LNCaP clone FGC (cell line): ENCODE data around the gene BMI1.
A peak's percentile ranks its signal among the peaks of the same experiment; 100 is the strongest.

ENCODE experiments used
- DNase-seq: peaks from one replicate; pipeline ENCODE4 v3.0.0-alpha.2; 2011; ENCODE audit warnings: low read depth
- H3K4me3 ChIP-seq: 2 replicates; pipeline ENCODE4 v1.5.1; 2011; ENCODE audit warnings: mild to moderate bottlenecking, low read depth, low read length, control low read depth
- TF ChIP-seq, protein P1 (sequence below): IDR thresholded peaks from 2 replicates; pipeline ENCODE4 v1.5.1; 2012; ENCODE audit warnings: mild to moderate bottlenecking; ENCODE audit not compliant: control insufficient read depth, insufficient read depth; ENCODE audit errors: extremely low read depth

Gene BMI1

DNA sequence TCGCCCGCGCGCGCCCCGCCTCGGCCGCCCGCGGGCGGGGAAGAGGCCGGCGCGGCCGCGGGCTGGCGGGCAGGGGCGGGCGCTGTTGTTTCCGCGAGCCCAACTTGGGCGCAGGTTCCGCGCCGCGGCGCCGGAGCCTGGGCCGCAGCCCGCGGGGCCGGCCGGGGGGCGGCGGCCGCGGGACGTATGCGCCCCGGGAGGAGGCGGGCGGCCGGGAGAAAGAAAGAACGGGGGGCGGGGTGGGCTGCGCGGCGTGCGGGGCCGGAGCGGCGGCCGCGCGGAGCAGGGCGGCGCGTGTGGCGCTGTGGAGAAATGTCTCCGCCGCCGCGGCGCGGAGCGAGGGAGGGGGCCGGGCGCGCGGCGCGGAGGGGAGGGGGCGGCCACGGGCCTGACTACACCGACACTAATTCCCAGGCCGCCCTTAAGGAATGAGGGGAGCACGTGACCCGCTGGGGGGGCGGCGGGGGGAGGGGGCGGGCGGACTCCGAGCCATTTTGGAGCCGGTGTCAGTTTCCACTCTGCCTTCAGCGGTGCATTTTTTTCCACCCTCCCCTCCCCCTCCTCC is at the start of gene BMI1:
Gene BMI1 (plus strand): TSS at position 509 of the 565 bp plus-strand sequence. CDS start 5,351 bp downstream, outside the sequence.
- H3K4me3 ChIP-seq, result peak within 1 kb of the TSS; percentile 74
- DNase-seq, result no peak
- TF ChIP-seq, protein P1, sequence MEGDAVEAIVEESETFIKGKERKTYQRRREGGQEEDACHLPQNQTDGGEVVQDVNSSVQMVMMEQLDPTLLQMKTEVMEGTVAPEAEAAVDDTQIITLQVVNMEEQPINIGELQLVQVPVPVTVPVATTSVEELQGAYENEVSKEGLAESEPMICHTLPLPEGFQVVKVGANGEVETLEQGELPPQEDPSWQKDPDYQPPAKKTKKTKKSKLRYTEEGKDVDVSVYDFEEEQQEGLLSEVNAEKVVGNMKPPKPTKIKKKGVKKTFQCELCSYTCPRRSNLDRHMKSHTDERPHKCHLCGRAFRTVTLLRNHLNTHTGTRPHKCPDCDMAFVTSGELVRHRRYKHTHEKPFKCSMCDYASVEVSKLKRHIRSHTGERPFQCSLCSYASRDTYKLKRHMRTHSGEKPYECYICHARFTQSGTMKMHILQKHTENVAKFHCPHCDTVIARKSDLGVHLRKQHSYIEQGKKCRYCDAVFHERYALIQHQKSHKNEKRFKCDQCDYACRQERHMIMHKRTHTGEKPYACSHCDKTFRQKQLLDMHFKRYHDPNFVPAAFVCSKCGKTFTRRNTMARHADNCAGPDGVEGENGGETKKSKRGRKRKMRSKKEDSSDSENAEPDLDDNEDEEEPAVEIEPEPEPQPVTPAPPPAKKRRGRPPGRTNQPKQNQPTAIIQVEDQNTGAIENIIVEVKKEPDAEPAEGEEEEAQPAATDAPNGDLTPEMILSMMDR, result peak; percentile 4; the same call in 1 of the 2 replicates

DNA sequence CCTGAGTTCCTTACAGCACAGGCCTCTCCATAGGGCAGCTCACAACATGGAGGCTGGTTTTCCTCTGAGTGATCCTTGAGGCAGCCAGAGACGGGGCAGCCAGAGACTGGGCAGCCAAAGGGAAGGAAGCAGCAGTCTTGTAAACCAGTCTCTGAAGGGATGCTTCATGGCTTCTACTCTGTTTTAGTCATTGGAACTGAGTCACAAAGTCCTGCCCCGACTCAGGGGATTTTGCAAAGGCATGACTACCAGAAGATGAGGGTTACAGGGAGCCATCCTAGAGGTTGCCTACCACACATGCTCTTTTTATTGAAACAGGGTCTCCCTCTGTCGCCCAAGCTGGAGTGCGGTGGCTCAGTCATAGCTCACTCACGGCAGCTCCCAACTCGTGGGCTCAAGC is 49.1 kb upstream of the BMI1 start:
- H3K4me3 ChIP-seq, result no peak overlapping the region
- DNase-seq, result no peak
- TF ChIP-seq, protein P1, result no peak

DNA sequence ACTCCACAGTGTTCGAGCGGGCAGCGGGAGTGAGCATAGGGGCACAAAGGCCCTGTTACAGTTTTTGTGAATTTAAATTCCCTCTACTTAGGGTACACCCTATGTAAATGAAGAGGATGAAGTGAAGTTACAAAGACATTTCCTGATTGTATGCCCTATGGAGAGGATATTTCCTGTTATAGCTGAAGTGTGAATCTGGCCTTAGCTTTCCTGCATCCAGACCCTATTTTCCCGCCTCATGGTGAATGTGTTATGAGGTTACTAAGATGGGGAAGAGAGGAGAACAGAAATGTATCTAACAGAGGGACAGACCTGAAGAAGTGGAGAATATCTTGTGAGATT is 42.5 kb upstream of the BMI1 start:
- H3K4me3 ChIP-seq, result no peak overlapping the region
- TF ChIP-seq, protein P1, result no peak
- no peak for DNase-seq

DNA sequence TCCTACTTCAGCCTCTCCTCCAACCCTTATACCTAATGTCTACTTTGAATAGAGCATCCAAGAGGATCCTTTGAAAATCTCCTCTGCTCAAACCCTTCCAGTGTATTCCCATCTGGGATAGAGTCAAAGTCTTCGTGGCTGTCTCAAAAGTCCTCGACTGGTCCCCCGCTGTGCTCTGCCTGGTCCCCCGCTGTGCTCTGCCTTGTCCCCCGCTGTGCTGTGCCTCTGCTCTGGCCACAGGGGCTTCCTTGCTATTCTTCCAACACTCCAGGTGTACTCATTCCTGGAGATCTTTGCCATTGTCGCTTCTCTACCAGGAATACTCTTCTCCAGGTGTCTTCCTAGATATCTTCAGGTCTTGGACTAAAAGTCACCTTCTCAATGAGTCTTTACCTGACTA is 40.8 kb upstream of the BMI1 start:
- DNase-seq, result no peak
- TF ChIP-seq, protein P1, result no peak
- H3K4me3 ChIP-seq, result no peak overlapping the region

DNA sequence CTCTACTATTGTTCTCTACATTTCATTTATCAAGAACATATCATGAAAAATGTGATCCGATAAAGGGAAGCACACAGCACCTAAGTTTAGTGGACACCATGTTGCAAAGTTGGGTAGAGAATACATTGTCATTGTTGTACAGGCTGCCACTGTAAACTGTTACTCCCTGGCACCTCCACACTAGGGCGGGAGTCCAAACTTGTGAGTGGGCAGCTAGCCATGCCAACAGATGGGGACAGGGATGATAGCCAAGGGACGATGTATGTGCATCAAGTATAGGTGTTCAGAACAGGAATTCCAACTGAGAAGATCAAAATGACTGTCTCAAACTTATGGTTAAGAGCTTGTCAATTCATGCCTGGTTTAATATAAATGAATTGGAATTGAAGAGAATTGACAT is 35.8 kb upstream of the BMI1 start:
- H3K4me3 ChIP-seq, result no peak overlapping the region
- peak; percentile 62 for DNase-seq
- TF ChIP-seq, protein P1, result no peak

DNA sequence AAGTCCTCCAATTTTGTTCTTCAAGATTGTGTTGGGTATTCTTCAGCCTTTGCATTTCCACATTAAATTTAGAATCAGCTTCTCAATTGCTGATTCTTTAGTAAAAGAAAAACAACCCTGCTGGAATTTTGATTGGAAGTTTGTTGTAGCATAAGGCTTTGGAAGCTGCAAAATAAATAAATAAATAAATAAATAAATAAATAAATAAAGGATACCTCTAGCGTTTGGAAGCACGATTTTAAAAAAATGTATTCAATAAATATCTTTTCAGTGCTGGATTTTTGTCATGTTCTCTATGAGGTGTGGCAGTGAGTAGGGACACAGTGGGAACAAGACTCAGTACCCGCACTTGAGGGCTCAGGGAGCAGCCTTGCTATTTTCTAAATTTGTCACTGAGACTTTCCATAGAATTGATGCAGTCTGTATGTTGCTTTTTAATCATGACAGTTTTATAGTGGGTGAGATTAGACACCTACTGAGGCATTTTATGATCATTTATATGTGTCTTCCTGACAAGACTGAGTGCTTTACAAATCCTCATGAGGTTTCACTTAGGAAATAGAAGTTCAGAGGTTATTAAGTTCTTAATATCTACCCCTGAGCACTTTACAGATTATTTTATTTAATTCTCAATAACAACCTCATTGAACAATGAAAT is 27.0 kb upstream of the BMI1 start:
- no peak for DNase-seq
- TF ChIP-seq, protein P1, result no peak
- no peak overlapping the region for H3K4me3 ChIP-seq

DNA sequence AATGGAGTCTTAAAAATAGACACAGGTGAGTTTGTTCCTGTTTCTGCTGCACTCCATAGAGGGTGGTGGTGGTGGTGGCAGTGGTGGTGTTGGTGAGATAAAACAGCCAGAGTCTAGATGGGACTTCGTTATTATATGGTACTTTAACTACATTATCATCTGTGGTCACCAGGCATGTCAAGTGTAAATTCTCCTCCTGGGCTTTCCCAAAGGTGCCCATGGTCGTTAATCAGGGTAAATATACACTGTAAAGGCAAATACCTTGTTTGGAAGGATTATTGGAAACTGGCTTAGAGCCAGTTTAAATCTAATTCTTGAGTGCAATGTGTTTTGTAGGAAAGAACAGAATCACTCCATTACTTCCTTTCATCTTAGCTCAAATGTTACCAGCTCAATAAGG is 26.2 kb upstream of the BMI1 start:
- no peak overlapping the region for H3K4me3 ChIP-seq
- TF ChIP-seq, protein P1, result no peak
- no peak for DNase-seq
